HG02938 (cell line): Measurements from ENCODE around the gene COL26A1.
"Not testable (repeated sequence)": the region's sequence is repeated elsewhere in the genome, so short reads cannot be mapped to it uniquely, and the experiment has no call there.

ENCODE experiments used
- ATAC-seq: cut with Tn5 transposase; IDR thresholded peaks from one replicate; pipeline ENCODE4 v1.9.1; 2021; ENCODE audit warnings: mild to moderate bottlenecking, moderate library complexity; ENCODE audit not compliant: unreplicated experiment

COL26A1 gene

DNA sequence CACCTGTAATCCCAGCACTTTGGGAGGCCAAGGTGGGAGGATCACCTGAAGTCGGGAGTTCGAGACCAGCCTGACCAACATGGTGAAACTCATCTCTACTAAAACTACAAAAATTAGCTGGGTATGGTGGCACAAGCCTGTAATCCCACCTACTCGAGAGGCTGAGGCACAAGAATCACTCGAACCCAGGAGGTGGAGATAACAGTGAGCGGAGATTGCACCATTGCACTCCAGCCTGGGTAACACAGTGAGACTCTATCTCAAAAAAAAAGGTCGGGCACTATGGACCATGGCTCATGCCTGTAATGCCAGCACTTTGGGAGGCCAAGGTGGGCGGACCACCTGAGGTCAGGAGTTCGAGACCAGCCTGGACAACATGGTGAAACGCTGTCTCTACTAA lies 127.8 kb downstream of the COL26A1 start:
- ATAC-seq = not testable (repeated sequence)

DNA sequence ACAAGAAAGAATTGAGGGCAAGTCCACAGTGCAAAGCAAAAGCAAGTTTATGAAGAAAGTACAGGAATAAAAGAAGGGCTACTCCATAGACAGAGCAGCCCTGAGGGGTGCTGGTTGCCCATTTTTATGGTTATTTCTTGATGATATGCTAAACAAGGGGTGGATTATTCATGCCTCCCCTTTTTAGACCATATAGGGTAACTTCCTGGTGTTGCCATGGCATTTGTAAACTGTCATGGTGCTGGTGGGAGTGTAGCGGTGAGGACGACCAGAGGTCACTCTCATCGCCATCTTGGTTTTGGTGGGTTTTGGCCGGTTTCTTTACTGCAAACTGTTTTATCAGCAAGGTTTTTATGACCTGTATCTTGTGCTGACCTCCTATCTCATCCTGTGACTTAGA lies 128.8 kb downstream of the COL26A1 start:
- not testable (repeated sequence) for ATAC-seq

DNA sequence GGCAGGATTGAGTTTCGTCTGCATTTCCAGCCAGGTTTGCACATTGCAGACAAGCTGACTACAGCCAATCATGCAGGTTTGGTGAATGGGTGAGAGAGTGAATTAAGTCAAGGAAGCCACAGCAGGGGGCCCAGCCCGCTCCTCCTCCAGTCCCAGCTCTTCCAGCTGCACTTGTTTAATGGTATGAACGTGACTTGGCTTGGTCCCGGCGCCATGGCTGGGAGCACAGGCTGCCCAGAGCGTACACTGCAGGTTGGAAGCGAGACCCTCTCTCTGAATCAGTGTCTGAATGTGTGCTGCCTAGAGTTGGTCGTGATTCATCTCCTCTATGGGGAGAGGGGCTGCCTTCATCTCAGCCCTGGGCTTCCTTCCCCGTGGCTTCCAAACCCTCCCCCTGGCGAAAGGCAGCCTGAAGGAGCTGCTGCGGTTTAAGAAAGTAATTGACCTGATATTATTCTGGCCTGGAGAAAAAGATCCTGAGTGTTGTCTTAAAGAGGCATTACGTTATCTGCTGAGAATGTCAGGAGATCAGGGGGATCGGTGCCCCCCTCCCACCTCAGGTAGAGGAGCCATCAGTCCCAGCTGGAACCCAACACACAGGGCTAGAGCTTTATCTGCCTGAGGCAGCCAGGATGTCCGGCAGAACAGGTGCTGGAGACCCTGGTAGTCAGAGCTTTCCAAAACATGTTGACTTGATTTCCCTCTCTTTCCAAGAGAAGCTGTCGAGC lies 132.1 kb downstream of the COL26A1 start:
- ATAC-seq = no peak

DNA sequence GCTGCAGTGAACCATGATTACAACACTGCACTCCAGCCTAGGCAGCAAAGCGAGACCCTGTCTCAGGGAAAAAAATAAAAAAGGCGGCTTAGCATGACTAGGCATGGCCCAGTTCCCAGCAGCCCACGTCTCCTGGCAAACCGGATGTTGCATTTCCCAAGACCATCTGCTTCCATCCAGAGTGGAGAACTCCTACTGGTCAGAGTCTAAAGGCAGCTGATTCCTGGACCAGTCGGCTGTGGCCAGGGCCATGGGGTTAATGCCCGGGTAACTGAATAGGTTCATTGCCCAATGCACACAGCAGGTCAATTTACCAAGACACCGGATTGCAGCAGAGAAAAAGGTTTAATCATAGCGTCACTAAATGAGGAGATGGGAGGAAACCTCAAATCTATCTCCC lies 133.3 kb downstream of the COL26A1 start:
- ATAC-seq = no peak

DNA sequence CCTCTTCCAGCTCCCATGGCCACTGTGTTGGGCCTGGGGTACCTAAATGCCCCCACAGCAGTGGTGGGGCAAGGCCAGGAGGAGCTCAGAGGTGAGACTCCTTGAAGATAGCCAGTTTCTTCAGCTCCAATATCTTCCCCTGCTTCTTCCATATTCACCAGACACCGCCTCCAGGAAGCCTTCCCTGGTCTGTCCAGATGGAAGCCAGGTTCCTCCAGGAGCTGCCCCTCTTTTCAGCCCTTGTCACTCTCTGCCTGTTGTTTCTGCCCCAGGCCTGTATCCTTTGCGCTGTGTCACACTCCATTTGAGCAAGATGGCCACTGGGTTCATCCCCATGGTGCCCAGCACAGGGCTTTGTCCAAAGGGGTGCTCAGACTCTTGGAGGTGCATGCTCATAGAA lies 138.7 kb downstream of the COL26A1 start:
- ATAC-seq = no peak

DNA sequence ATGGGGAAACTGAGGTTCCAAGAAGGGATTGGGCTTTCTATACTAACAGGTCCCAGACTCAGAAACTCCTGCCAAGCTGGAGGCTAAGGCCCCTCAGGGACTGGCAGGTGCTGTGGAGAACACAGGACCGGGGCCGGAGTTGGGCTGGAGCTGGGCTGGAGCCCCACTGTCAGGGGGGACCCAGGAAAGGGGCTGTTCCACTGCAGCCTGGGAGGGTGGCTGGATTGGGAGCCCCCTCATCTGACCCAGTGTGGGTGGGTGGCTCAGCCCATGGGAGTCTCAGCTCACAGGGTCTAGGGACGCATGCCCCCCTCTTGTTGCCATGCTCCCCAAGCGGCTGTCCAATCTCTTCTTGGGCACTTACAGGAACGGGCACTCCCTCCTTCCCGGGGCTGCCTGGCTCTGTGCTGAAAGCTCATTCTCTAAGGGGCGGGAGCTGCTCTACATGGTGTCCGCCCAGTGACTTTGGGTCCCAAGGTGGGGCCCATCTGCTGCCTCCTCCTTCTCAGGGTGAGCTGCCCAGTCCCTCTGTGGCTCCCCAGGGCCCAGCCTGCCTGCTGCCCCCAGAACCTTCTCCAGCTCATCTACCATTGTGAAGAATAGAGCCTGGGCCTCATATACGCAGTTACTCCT lies 139.9 kb downstream of the COL26A1 start:
- ATAC-seq = no peak

DNA sequence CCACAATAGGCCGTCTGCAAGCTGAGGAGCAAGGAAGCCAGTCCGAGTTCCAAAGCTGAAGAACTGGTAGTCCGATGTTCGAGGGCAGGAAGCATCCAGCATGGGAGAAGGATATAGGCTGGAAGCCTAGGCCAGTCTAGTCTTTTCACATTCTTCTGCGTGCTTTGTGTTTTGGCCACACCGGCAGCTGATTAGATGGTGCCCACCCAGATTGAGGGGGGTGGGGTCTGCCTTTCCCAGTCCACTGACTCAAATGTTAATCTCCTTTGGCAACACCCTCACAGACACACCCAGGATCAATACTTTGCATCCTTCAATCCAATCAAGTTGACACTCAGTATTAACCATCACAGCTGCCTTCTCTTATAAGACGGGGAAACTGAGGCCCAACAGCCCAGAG lies 142.8 kb downstream of the COL26A1 start:
- ATAC-seq = not testable (repeated sequence)

GRCh38 chr7:101506531-101506930 lies 143.9 kb downstream of the COL26A1 start:
- ATAC-seq = no peak

DNA sequence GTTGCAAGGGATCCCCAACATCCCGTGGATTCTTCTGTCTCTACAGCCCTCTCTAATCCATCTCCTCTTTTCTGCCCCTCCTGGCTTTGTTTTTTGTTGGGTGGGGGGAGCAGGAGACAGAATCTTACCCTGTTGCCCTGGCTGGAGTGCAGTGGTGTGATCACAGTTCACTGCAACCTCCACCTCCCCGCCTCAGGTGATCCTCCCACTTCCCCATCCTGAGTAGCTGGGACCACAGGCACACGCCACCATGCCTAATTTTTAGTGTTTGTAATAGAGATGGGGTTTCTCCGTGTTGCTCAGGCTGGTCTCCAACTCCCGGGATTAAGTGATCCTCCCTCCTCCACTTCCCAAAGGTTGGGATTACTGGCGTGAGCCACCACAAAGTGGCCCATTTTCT lies 144.7 kb downstream of the COL26A1 start:
- ATAC-seq = no peak

DNA sequence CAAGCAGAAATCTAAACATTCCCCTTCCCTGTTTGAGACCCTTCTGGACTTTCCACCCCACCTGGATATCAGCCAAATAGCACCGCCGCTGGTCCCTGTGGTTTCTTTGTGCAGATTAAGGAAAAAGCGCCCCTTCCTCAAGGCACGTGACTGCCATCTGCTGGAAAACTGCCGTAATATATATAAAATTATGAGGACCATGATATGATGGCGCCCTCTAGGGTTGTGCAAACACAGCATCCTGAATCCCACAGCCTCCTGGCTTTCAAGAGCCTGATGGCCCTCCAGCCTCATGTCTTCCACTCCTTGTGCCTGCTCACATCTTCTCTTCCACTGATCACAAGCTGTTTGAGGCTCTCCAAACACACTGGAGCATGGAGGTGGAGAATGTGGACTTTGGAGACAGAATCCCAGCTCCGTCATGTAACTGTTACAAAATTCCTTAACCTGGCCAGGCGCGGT lies 145.1 kb downstream of the COL26A1 start:
- no peak for ATAC-seq

DNA sequence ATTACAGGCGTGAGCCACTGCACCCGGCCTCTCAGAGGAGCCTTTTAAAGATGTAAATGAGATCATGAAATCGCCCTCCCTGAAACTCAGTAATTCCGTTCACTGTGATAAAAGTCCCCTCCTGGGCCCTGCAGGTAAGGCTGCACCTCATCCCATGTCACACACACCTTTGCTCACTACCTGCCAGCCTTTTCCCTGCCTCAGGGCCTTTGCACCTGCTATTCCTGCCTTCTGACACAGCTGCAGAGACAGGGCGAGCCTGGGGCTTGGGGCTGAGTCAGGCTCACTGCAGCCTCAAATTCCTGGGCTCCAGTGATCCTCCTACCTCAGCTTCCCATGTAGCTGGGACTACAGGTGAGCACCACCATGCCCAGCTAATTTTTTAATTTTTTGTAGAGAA lies 147.6 kb downstream of the COL26A1 start:
- ATAC-seq = no peak

DNA sequence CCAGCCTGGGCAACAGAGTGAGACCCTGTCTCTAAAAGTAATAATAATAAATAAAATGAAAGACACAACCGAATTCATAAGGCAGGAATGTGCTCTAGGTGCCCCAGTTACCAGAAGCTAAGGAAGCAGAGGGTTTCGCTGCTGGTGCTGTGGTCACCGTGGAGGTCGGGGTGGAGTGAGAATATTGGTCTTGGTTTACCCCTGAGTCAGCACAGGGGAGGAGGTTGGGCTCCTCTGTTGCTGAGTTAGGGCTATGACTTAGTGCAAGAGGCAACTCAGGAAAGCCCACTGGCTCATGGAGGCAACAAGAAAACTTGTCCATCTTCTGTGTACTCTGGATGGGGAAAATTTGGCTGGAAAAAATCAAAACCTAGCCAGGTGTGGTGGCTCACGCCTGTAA lies 149.3 kb downstream of the COL26A1 start:
- no peak for ATAC-seq

DNA sequence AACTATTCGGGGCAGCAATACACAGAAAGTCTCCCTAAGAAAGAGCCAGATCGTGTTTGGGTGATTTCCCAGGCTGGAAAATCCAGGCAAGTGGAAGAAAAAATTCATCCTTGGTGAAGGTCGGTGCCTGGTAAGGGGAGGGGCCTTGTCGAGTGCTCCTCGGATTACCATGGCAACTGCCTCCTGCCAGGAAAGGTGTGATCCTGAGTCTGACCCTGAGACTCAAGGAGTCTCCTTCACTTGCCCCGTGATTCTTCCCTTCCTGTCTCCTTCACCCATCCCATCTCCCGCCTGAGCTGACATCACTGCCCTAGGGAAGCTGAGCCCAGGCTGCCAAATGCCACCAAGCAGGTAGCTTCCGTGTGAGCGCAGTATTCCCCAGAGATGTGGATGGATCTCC lies 154.2 kb downstream of the COL26A1 start:
- no peak for ATAC-seq

- ATAC-seq = no peak
These were observed 154.6 kb downstream of the COL26A1 start for GRCh38 chr7:101517304-101517703.

DNA sequence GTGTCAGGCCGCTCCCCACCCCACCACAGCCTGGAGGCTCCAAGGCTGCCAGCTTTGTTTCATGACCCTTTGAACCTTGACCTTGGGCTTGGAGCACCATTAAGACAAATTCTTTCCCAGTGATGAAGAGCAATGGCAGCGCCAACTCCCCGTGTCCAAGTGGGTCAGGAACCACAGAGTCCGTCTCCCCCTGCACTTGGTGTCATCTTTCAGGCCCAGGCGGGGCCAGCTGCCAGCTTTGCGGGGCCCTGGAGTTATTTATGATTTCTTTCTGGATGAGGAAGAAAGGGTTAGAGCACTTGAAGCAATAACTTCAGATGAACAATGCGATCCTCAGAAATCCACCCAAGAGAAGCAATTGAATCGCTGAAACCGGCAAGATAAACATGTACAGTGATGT lies 155.7 kb downstream of the COL26A1 start:
- ATAC-seq = no peak

- no peak for ATAC-seq
These were observed 156.8 kb downstream of the COL26A1 start for GRCh38 chr7:101519324-101520023.

DNA sequence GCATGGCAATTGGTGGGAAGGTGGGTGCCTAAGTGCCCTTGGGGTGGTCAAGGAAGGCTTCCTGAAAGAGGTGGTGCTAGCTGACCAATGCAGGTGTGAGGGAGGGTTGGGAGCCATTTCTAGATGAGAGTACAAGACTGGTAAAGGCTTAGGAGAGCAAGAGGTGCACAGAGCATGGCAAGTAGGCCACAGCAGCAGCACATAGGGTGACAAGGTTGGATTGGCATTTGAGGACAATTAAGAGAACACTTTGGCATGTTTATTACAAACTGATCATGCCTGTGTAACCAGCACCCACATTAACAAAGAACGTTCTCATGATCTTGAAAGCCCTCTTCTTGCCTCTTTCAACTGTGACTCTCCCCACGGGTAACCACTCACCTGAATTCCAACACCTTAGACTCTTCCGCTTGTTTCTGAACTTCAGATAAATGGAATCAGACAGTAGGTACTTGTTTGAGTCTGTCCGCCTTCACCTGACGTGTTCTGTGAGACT lies 158.8 kb downstream of the COL26A1 start:
- no peak for ATAC-seq

DNA sequence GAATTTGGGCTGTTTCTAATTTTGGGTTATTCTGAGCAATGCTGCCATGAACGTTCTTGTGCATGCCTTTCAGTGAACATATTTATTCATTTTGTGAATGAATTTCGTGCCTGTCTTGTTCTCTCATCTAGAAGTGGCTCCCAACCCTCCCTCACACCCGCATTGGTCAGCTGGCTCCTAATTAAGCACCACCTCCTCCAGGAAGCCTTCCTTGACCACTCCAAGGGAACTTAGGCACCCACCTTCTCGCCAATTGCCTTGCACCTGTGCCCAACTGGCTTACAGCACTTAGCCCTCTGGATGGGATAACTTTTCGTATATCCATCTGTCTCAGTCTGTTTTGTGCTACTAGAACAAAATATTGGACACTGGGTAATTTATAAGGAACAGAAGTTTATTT lies 159.3 kb downstream of the COL26A1 start:
- ATAC-seq = no peak

GRCh38 chr7:101527844-101528667 lies 165.4 kb downstream of the COL26A1 start:
- no peak for ATAC-seq

DNA sequence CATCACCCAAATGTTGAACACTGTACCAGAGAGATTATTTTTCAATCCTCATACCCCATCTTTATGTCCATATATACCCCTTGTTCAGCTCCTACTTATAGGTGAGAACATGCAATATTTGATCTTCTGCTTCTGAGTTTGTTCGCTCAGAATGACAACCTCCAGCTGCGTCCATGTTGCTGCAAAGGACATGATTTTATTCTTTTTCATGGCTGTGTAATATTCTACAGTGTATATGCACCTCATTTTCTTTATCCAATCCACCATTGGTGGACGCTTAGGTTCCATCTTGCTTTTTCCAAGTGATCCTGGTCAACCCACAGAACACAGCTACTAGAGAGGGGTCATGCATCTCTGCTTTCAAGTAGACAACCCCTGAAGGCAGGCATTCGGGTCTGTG lies 166.9 kb downstream of the COL26A1 start:
- ATAC-seq = no peak
